Astrocyte of the cerebellum (primary cell): ENCODE results near the gene TNFRSF18.
A peak's percentile ranks its signal among the peaks of the same experiment; 100 is the strongest.

Experiments used
- DNase-seq: peaks from one replicate; pipeline ENCODE4 v3.0.0-alpha.2; 2011; ENCODE audit warnings: low read depth
- H3K4me3 ChIP-seq: 2 replicates; pipeline ENCODE4 v1.5.1; 2011; ENCODE audit warnings: mild to moderate bottlenecking, low read depth, low read length, moderate library complexity
- CTCF ChIP-seq: IDR thresholded peaks from 2 replicates; pipeline ENCODE4 v1.5.1; 2012; ENCODE audit warnings: low read length, low read depth, moderate library complexity, mild to moderate bottlenecking; ENCODE audit errors: missing control alignments
- in situ Hi-C: cut with HindIII; loops from 2 replicates; pipeline ENCODE4 v1.10.0; 2017; ENCODE audit warnings: low sequenced_read_pairs

TNFRSF18 gene

GRCh38 chr1:1231400-1232207, 25.2 kb upstream of the TNFRSF18 start, which contains the start of gene SDF4:
TSS of gene SDF4 (minus strand) at chr1:1232001. CDS start at chr1:1228772, 3,229 bp downstream.
- DNase-seq = peak; percentile 90
- TF ChIP-seq CTCF = no peak
- H3K4me3 ChIP-seq = peak within 1 kb of the TSS; percentile 86
- in situ Hi-C loops = no loop called here

DNA sequence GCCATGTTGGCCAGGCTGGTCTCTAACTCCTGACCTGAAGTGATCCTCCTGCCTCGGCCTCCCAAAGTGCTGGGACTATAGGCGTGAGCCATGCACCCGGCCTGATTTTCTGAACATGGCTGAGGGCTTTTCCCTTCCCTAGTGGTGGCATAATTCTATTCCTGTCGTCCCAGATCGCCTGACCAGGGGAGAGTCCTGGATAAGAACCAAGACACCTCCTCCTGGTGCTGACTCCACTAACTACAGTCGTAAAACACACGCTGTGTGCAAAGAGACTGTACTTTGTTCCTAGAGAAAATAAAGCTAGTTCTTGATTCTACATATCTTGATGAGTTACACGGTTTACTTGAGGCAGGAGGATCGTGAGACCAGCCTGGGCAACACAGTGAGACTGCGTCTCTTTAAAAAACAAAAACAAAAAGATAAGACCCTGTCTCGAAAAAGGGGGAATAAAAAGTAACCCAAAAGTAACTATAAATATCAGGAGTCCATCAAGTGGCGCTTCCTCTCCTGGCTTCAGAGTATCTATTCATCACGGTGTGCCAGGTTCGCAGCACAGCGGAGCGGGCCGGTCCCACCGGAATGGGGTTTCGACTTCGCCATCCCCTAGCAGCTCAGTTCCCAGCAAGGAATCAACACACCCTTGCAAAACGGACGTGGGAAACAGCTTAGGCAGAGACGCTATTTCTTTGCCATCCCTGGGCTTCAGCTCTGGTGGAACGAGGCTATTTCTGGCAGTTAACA, 24.4 kb upstream of the TNFRSF18 start:
- DNase-seq = peak; percentile 23
- in situ Hi-C loops = no loop called here
- H3K4me3 ChIP-seq = peak overlapping the region; percentile 86
- peak; percentile 37 for TF ChIP-seq CTCF

DNA sequence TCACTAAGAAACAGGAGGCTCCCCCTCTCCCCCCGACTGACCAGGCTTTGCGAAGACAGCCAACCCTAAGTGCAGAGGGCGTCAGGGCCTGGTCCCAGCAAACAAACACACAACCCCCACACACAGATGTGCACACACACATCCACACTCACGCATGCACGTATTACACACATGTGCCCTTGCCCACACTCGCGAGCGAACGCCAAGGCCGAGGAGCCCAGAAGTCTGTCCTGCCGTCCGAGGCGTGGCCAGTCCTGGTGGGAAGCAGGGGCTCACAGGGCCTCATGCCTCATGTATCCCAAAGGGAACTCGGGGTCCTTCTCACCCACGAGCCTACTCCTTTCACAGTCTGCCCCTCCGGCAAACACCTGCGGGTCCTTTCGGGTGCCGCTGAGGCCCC, 23.4 kb upstream of the TNFRSF18 start:
- DNase-seq = no peak
- in situ Hi-C loops = no loop called here
- no peak for TF ChIP-seq CTCF

DNA sequence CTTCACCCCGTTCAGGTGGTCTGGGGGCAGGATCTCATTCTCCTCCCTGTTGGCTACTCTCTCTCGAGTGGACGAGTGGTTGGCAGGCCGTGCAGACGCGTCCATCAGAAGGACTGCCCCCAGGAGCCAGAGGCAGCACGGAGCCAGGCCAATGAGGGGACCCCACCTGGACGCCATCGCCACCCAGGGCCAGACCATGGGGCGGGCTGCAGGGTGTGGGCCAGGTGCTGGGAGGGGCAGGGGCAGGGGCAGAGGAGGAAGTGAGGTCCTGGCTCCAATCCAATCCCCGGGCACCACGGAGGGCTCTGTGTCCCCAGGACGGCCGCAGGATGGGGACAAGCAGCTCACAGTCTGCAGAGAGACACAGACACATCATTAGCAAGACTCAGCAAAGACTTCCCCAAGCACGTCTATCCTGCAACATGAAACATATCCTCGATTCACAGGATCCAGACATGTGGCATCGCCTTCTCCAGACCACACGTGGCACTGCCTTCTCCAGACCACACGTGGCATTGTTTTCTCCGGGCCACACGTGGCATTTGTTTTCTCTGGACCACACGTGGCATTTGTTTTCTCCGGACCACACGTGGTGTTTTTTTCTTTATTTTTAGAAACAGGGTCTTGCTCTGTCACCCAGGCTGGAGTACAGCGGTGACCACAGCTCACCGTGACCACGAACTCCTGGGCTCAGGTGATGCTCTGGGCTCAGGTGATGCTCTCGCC, 22.4 kb upstream of the TNFRSF18 start:
- H3K4me3 ChIP-seq = no peak overlapping the region
- no peak for TF ChIP-seq CTCF
- in situ Hi-C loops = no loop called here
- DNase-seq = no peak

More for the DNA sequence above, 23.4 kb upstream of the TNFRSF18 start:
- H3K4me3 ChIP-seq = no peak overlapping the region

- TF ChIP-seq CTCF = no peak
- in situ Hi-C loops = no loop called here
- DNase-seq = no peak
- H3K4me3 ChIP-seq = no peak overlapping the region
Observed at GRCh38 chr1:1228187-1228586, 21.8 kb upstream of the TNFRSF18 start.

DNA sequence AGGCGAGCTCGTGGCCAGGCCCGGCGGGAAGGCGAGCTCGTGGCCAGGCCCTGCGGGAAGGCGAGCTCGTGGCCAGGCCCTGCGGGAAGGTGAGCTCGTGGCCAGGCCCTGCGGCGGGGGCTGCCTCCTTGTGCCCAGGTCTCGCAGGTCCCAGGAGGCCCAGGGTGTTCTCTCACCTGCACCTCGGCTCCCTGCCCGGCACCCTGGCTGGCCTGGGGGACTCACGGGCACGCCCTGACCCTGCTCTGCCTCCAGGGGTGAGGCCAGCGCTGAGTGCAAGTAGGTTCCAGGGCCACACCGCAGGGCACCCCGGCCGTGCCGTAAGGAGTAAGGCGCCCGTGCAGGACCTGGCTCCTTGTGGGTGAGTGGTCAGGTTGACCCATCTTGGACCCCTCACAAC, 21.0 kb upstream of the TNFRSF18 start:
- no peak overlapping the region for H3K4me3 ChIP-seq
- DNase-seq = no peak
- no peak for TF ChIP-seq CTCF
- in situ Hi-C loops = no loop called here
